ENCODE data around the gene ANKAR.

DNA sequence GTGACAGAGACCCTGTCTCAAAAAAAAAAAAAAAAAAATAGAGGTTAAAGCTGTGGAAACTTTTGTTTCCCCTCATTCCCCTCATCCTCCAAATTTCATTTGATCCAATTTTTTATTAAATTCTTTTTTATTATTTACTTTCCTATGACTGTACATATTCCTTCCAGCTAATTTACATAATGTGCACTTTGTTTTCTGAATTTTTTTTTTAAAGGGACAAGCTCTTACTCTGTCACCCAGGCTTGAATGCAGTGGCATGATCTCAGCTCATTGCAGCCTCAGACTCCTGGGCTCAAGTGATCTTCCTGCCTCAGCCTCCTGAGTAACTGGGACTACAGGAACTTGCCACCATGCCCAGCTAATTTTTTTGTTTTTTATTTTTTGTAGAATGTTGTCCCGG lies 10.3 kb downstream of the ANKAR start:
- no peak for TF ChIP-seq YY1 (IDR thresholded peaks at IDR 0.05; ENCODE audit: borderline replicate concordance in 1 of 3, control insufficient read depth in 1 of 3, extremely low read depth in 1 of 3, insufficient read depth in 3 of 3, insufficient read length in 1 of 3, insufficient replicate concordance in 2 of 3, low read depth in 1 of 3, low read length in 2 of 3)
- TF ChIP-seq, protein P1, sequence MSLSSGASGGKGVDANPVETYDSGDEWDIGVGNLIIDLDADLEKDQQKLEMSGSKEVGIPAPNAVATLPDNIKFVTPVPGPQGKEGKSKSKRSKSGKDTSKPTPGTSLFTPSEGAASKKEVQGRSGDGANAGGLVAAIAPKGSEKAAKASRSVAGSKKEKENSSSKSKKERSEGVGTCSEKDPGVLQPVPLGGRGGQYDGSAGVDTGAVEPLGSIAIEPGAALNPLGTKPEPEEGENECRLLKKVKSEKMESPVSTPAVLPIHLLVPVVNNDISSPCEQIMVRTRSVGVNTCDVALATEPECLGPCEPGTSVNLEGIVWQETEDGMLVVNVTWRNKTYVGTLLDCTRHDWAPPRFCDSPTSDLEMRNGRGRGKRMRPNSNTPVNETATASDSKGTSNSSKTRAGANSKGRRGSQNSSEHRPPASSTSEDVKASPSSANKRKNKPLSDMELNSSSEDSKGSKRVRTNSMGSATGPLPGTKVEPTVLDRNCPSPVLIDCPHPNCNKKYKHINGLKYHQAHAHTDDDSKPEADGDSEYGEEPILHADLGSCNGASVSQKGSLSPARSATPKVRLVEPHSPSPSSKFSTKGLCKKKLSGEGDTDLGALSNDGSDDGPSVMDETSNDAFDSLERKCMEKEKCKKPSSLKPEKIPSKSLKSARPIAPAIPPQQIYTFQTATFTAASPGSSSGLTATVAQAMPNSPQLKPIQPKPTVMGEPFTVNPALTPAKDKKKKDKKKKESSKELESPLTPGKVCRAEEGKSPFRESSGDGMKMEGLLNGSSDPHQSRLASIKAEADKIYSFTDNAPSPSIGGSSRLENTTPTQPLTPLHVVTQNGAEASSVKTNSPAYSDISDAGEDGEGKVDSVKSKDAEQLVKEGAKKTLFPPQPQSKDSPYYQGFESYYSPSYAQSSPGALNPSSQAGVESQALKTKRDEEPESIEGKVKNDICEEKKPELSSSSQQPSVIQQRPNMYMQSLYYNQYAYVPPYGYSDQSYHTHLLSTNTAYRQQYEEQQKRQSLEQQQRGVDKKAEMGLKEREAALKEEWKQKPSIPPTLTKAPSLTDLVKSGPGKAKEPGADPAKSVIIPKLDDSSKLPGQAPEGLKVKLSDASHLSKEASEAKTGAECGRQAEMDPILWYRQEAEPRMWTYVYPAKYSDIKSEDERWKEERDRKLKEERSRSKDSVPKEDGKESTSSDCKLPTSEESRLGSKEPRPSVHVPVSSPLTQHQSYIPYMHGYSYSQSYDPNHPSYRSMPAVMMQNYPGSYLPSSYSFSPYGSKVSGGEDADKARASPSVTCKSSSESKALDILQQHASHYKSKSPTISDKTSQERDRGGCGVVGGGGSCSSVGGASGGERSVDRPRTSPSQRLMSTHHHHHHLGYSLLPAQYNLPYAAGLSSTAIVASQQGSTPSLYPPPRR (CRISPR knock-in tag; IDR thresholded peaks at IDR 0.05; ENCODE audit: borderline replicate concordance): no peak
- no peak for TF ChIP-seq MTA1 (IDR thresholded peaks at IDR 0.05; ENCODE audit: borderline replicate concordance)

All from K562 (cell line).